DND-41 (cell line): ENCODE data around the gene EPHB2.

Experiments
- ATAC-seq: fragments of 200-7000 bp; cut with Tn5 transposase; 3 replicates; pipeline ENCODE4 v1.9.1; 2021; ENCODE audit warnings: low read depth; ENCODE audit not compliant: insufficient read depth
- DNase-seq: peaks from one replicate; pipeline ENCODE4 v3.0.0-alpha.2; 2020
- H2AFZ ChIP-seq: 2 replicates; pipeline ENCODE4 v1.6.0; 2012; ENCODE audit warnings: low read depth, low read length
- H3K27ac ChIP-seq: 2 replicates; pipeline ENCODE4 v1.5.1; 2012; ENCODE audit warnings: low read length, inconsistent platforms
- H3K27me3 ChIP-seq: fragments of 200-600 bp; sonication (generic); 2 replicates; pipeline ENCODE4 v1.6.0; 2012; ENCODE audit warnings: low read length, mild to moderate bottlenecking, inconsistent platforms; ENCODE audit not compliant: insufficient read depth, poor library complexity
- H3K36me3 ChIP-seq: 2 replicates; pipeline ENCODE4 v1.5.1; 2012; ENCODE audit warnings: low read length, inconsistent platforms; ENCODE audit not compliant: insufficient read depth
- H3K4me1 ChIP-seq: 2 replicates; pipeline ENCODE4 v1.5.1; 2012; ENCODE audit warnings: mild to moderate bottlenecking, low read length; ENCODE audit not compliant: insufficient read depth
- H3K4me2 ChIP-seq: 2 replicates; pipeline ENCODE4 v1.6.0; 2012; ENCODE audit warnings: mild to moderate bottlenecking, moderate library complexity, low read length, inconsistent platforms; ENCODE audit not compliant: insufficient read depth
- H3K4me3 ChIP-seq, 2 experiments: fragments of 200-600 bp in 1 of 2; shearing (Covaris generic) in 1 of 2; 2 replicates each; pipeline ENCODE4 v1.5.1; 2012 to 2016; ENCODE audit warnings: inconsistent platforms in 2 of 2, low read length in 2 of 2, mild to moderate bottlenecking in 2 of 2, low read depth in 1 of 2, moderate library complexity in 1 of 2
- H3K79me2 ChIP-seq: 2 replicates; pipeline ENCODE4 v1.6.0; 2012; ENCODE audit warnings: low read length, inconsistent platforms; ENCODE audit not compliant: insufficient read depth
- H3K9ac ChIP-seq: 2 replicates; pipeline ENCODE4 v1.6.0; 2012; ENCODE audit warnings: low read depth, mild to moderate bottlenecking, inconsistent platforms, low read length, moderate library complexity
- H3K9me3 ChIP-seq: 2 replicates; pipeline ENCODE4 v1.5.1; 2012; ENCODE audit warnings: low read length, moderate library complexity, mild to moderate bottlenecking, inconsistent platforms; ENCODE audit not compliant: insufficient read depth, severe bottlenecking
- H4K20me1 ChIP-seq: 2 replicates; pipeline ENCODE4 v1.6.0; 2012; ENCODE audit warnings: low read length; ENCODE audit not compliant: insufficient read depth
- EZH2 ChIP-seq: IDR thresholded peaks from 3 replicates; pipeline ENCODE4 v1.6.1; 2012; ENCODE audit warnings: borderline replicate concordance, low read depth, mild to moderate bottlenecking, moderate library complexity, low read length, inconsistent platforms; ENCODE audit not compliant: severe bottlenecking
- TF ChIP-seq, protein P1 (sequence below): IDR thresholded peaks from 2 replicates; pipeline ENCODE4 v1.5.1; 2012; ENCODE audit warnings: borderline replicate concordance, low read length, moderate library complexity, mild to moderate bottlenecking; ENCODE audit not compliant: poor library complexity, severe bottlenecking; ENCODE audit errors: extremely low read depth

Gene EPHB2

GRCh38 chr1:22953740-22954141, 243.1 kb downstream of the EPHB2 start:
- Histone ChIP-seq H3K9ac (no peak overlapping the region), H3K27ac (no peak overlapping the region), H3K4me2 (no peak overlapping the region), H3K36me3 (no peaks in the 10 kb centered on the region), H3K27me3 (peaks cover 3% of the 10 kb centered on the region), H4K20me1 (no peaks in the 10 kb centered on the region), H3K4me3 (no peak overlapping the region), H3K9me3 (no peaks in the 10 kb centered on the region), H3K79me2 (no peaks in the 10 kb centered on the region), H3K4me1 (no peaks in the 10 kb centered on the region), H2AFZ (no peak overlapping the region)
- ATAC-seq (no peak), DNase-seq (no peak)
- no peak for TF ChIP-seq EZH2
- TF ChIP-seq, protein P1, sequence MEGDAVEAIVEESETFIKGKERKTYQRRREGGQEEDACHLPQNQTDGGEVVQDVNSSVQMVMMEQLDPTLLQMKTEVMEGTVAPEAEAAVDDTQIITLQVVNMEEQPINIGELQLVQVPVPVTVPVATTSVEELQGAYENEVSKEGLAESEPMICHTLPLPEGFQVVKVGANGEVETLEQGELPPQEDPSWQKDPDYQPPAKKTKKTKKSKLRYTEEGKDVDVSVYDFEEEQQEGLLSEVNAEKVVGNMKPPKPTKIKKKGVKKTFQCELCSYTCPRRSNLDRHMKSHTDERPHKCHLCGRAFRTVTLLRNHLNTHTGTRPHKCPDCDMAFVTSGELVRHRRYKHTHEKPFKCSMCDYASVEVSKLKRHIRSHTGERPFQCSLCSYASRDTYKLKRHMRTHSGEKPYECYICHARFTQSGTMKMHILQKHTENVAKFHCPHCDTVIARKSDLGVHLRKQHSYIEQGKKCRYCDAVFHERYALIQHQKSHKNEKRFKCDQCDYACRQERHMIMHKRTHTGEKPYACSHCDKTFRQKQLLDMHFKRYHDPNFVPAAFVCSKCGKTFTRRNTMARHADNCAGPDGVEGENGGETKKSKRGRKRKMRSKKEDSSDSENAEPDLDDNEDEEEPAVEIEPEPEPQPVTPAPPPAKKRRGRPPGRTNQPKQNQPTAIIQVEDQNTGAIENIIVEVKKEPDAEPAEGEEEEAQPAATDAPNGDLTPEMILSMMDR: no peak

GRCh38 chr1:22955146-22955545, 244.5 kb downstream of the EPHB2 start:
- Histone ChIP-seq H3K27me3 (peaks cover 3% of the 10 kb centered on the region), H3K27ac (no peak overlapping the region)

DNA sequence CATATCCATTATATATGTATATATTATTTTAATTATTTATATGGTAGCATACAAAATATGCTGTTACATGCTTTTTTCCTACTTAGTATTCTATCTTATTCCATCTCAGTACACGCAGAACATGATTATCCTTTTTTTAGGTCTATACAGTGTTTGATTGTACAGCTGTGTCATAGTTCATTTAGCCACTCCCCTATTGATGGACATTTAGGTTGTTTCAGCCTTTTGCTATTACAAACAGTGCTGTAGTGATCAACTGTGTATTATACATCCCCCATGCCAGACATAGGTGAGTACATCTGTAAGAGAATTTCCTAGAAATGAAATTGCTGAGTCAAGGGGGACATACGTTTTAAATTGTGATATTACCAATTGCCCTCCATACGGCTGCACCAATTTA, 246.4 kb downstream of the EPHB2 start:
- no peak for ATAC-seq
- no peak for TF ChIP-seq EZH2
- TF ChIP-seq, protein P1: no peak
- H3K4me1 ChIP-seq: no peaks in the 10 kb centered on the region

More at GRCh38 chr1:22955146-22955545, 244.5 kb downstream of the EPHB2 start:
- Histone ChIP-seq H3K36me3 (no peaks in the 10 kb centered on the region), H3K79me2 (no peaks in the 10 kb centered on the region), H3K9me3 (no peaks in the 10 kb centered on the region), H3K4me3 (no peak overlapping the region), H4K20me1 (no peaks in the 10 kb centered on the region), H3K4me2 (no peak overlapping the region), H3K9ac (no peak overlapping the region), H2AFZ (no peak overlapping the region), H3K4me1 (no peaks in the 10 kb centered on the region)
- DNase-seq: no peak
- ATAC-seq: no peak
- no peak for TF ChIP-seq EZH2
- TF ChIP-seq, protein P1: no peak

GRCh38 chr1:22958556-22958955, 247.9 kb downstream of the EPHB2 start:
- DNase-seq: no peak
- no peak overlapping the region for H3K4me3 ChIP-seq
- H3K9me3 ChIP-seq: no peaks in the 10 kb centered on the region
- no peak overlapping the region for H2AFZ ChIP-seq
- ATAC-seq: no peak
- no peak overlapping the region for H3K27ac ChIP-seq
- H3K36me3 ChIP-seq: no peaks in the 10 kb centered on the region
- H3K4me1 ChIP-seq: no peaks in the 10 kb centered on the region
- H3K9ac ChIP-seq: no peak overlapping the region
- H3K79me2 ChIP-seq: no peaks in the 10 kb centered on the region
- no peaks in the 10 kb centered on the region; the same call in 1 of the 2 replicates for H4K20me1 ChIP-seq
- peaks cover 3% of the 10 kb centered on the region for H3K27me3 ChIP-seq
- no peak overlapping the region for H3K4me2 ChIP-seq
- no peak for TF ChIP-seq EZH2
- TF ChIP-seq, protein P1: no peak

More for the DNA sequence above, 246.4 kb downstream of the EPHB2 start:
- H3K36me3 ChIP-seq: no peaks in the 10 kb centered on the region
- H4K20me1 ChIP-seq: no peaks in the 10 kb centered on the region
- no peak overlapping the region for H3K9ac ChIP-seq
- no peak overlapping the region for H2AFZ ChIP-seq
- H3K27me3 ChIP-seq: peaks cover 3% of the 10 kb centered on the region
- no peak for DNase-seq
- H3K79me2 ChIP-seq: no peaks in the 10 kb centered on the region
- no peak overlapping the region for H3K27ac ChIP-seq
- H3K4me3 ChIP-seq: no peak overlapping the region
- no peak overlapping the region for H3K4me2 ChIP-seq
- no peaks in the 10 kb centered on the region for H3K9me3 ChIP-seq
